ENCODE results near the gene CSRNP3.
A peak's percentile ranks its signal among the peaks of the same experiment; 100 is the strongest.

The CSRNP3 gene

DNA sequence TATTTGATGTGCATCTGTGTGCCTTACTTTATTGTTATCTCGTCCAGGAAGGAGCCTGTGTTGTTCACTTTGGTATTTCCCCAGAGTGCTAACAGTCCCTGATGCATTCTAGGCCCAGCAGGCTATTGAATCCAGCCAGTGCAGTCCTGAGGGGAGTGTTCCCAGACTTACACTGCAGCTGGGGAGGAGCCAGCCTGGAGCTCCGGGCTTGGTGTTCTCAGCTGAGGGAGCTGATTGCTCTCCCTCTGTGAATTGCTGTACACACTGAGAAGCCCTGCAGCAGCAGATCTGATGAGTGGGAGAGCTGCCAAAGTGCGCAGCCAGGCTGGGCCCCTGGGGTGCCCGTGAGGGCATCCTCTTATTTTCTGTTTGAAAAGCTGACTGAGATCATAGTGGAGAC, 165.4 kb downstream of the CSRNP3 start:
- no peak for TF ChIP-seq EZH2phosphoT487 (IDR thresholded peaks at IDR 0.05; ENCODE audit: borderline replicate concordance)
- Histone ChIP-seq H3K36me3 (ENCODE audit: insufficient read depth, low read length) (no peaks in the 10 kb centered on the region), H3K27me3 (ENCODE audit: insufficient read depth, low read length, poor library complexity, severe bottlenecking) (no peaks in the 10 kb centered on the region), H4K20me1 (ENCODE audit: insufficient read depth, low read length, poor library complexity, severe bottlenecking) (no peaks in the 10 kb centered on the region), H2AFZ (ENCODE audit: low read length) (0 out of 2 replicates have a peak overlapping the region, but pooled peaks have one; percentile 0), H3K9me3 (ENCODE audit: insufficient read depth, low read depth, low read length) (no peaks in the 10 kb centered on the region), H3K4me3 (ENCODE audit: low read length, poor library complexity, severe bottlenecking) (no peak overlapping the region), H3K9ac (ENCODE audit: low read depth, low read length, poor library complexity, severe bottlenecking) (no peak overlapping the region), H3F3A (ENCODE audit: low read depth) (no peaks in the 10 kb centered on the region), H3K4me1 (ENCODE audit: insufficient read depth, low read length, poor library complexity, severe bottlenecking) (peaks cover 8% of the 10 kb centered on the region), H3K9me2 (replicated peaks; ENCODE audit: low read depth, low read length) (no peaks in the 10 kb centered on the region), H3K4me2 (ENCODE audit: low read depth, low read length, poor library complexity, severe bottlenecking) (no peak overlapping the region), H3K79me2 (ENCODE audit: insufficient read depth, low read length) (no peaks in the 10 kb centered on the region)

DNA sequence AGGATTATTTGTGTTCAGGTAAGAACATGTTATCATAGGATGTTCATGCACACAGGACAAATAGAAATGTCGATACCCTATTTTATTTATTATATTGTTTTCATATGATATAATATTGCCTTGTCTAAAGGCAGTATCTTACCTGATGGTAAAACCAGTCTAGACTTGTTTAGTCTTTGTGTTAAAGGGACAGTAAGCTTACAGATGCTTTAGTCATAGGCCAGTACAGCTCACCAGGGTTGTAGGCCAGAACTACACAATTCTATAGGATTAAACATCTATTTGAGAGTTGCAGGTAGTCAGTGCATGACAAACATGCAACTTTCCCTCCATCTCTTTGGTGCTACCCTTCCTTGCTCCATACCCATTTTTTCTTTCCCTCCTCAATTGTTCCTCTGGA, 166.0 kb downstream of the CSRNP3 start:
- TF ChIP-seq, protein P1, sequence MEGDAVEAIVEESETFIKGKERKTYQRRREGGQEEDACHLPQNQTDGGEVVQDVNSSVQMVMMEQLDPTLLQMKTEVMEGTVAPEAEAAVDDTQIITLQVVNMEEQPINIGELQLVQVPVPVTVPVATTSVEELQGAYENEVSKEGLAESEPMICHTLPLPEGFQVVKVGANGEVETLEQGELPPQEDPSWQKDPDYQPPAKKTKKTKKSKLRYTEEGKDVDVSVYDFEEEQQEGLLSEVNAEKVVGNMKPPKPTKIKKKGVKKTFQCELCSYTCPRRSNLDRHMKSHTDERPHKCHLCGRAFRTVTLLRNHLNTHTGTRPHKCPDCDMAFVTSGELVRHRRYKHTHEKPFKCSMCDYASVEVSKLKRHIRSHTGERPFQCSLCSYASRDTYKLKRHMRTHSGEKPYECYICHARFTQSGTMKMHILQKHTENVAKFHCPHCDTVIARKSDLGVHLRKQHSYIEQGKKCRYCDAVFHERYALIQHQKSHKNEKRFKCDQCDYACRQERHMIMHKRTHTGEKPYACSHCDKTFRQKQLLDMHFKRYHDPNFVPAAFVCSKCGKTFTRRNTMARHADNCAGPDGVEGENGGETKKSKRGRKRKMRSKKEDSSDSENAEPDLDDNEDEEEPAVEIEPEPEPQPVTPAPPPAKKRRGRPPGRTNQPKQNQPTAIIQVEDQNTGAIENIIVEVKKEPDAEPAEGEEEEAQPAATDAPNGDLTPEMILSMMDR (conservative IDR thresholded peaks at IDR 0.05; ENCODE audit: low read length): no peak
- no peak for TF ChIP-seq EZH2phosphoT487 (IDR thresholded peaks at IDR 0.05; ENCODE audit: borderline replicate concordance)
- no peaks in the 10 kb centered on the region for H3F3A ChIP-seq (ENCODE audit: low read depth)
- H3K4me1 ChIP-seq (ENCODE audit: insufficient read depth, low read length, poor library complexity, severe bottlenecking): peaks cover under 1% of the 10 kb centered on the region
- H3K4me3 ChIP-seq (ENCODE audit: low read length, poor library complexity, severe bottlenecking): no peak overlapping the region
- no peak overlapping the region for H2AFZ ChIP-seq (ENCODE audit: low read length)
- H3K79me2 ChIP-seq (ENCODE audit: insufficient read depth, low read length): no peaks in the 10 kb centered on the region
- H3K4me2 ChIP-seq (ENCODE audit: low read depth, low read length, poor library complexity, severe bottlenecking): no peak overlapping the region
- H3K9me2 ChIP-seq (replicated peaks; ENCODE audit: low read depth, low read length): no peaks in the 10 kb centered on the region
- H3K9ac ChIP-seq (ENCODE audit: low read depth, low read length, poor library complexity, severe bottlenecking): no peak overlapping the region
- no peaks in the 10 kb centered on the region for H3K9me3 ChIP-seq (ENCODE audit: insufficient read depth, low read depth, low read length)
- H4K20me1 ChIP-seq (ENCODE audit: insufficient read depth, low read length, poor library complexity, severe bottlenecking): no peaks in the 10 kb centered on the region
- no peaks in the 10 kb centered on the region for H3K27me3 ChIP-seq (ENCODE audit: insufficient read depth, low read length, poor library complexity, severe bottlenecking)
- H3K36me3 ChIP-seq (ENCODE audit: insufficient read depth, low read length): no peaks in the 10 kb centered on the region

DNA sequence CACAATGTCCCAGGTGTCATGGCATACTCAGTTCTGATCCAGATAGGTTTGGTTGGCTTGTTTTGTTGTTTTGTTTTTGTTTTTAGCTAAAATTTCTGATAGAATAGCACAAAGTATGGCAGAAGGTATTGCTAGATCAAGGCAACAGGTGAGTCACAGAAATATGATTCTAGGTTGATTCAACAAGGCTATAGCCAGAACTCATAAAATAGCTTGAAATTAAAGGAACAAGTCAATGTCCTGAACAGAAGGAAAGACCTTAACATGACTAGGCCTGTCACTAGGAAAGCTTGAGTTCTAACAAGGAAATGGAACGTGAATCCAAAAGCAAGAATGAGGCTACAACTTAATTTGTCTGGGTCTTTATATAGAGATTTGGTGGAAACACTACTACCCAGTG, 167.5 kb downstream of the CSRNP3 start:
- Histone ChIP-seq H3K9me2 (replicated peaks; ENCODE audit: low read depth, low read length) (no peaks in the 10 kb centered on the region), H3K4me2 (ENCODE audit: low read depth, low read length, poor library complexity, severe bottlenecking) (no peak overlapping the region), H4K20me1 (ENCODE audit: insufficient read depth, low read length, poor library complexity, severe bottlenecking) (no peaks in the 10 kb centered on the region), H3K9me3 (ENCODE audit: insufficient read depth, low read depth, low read length) (no peaks in the 10 kb centered on the region), H3K79me2 (ENCODE audit: insufficient read depth, low read length) (no peaks in the 10 kb centered on the region), H2AFZ (ENCODE audit: low read length) (no peak overlapping the region), H3K36me3 (ENCODE audit: insufficient read depth, low read length) (no peaks in the 10 kb centered on the region), H3K4me1 (ENCODE audit: insufficient read depth, low read length, poor library complexity, severe bottlenecking) (no peaks in the 10 kb centered on the region), H3K4me3 (ENCODE audit: low read length, poor library complexity, severe bottlenecking) (no peak overlapping the region), H3K27me3 (ENCODE audit: insufficient read depth, low read length, poor library complexity, severe bottlenecking) (no peaks in the 10 kb centered on the region), H3F3A (ENCODE audit: low read depth) (no peaks in the 10 kb centered on the region), H3K9ac (ENCODE audit: low read depth, low read length, poor library complexity, severe bottlenecking) (no peak overlapping the region)
- TF ChIP-seq EZH2phosphoT487 (IDR thresholded peaks at IDR 0.05; ENCODE audit: borderline replicate concordance): no peak
- TF ChIP-seq, protein P1 (conservative IDR thresholded peaks at IDR 0.05; ENCODE audit: low read length): no peak

DNA sequence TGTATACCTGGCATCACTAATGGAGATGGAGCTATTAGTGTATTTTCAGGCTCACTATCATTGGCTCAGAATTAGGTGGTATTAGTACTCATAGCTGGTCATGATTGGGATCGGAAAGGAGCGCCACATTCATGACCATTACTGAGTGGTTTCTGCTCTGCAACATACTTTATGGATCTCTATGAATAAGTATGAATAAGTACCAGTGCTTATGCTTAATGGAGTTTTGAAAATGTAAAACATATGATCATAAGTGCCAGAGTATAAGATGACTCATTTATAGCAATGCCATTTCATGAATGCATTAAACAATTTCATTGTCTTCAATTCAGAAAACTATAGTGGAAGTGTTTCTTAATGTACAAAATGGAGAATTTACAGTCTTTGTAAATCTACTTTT, 167.9 kb downstream of the CSRNP3 start:
- no peaks in the 10 kb centered on the region for H4K20me1 ChIP-seq (ENCODE audit: insufficient read depth, low read length, poor library complexity, severe bottlenecking)
- H3K79me2 ChIP-seq (ENCODE audit: insufficient read depth, low read length): no peaks in the 10 kb centered on the region
- no peaks in the 10 kb centered on the region for H3K9me3 ChIP-seq (ENCODE audit: insufficient read depth, low read depth, low read length)
- no peak overlapping the region for H2AFZ ChIP-seq (ENCODE audit: low read length)
- TF ChIP-seq, protein P1 (conservative IDR thresholded peaks at IDR 0.05; ENCODE audit: low read length): no peak
- no peak for TF ChIP-seq EZH2phosphoT487 (IDR thresholded peaks at IDR 0.05; ENCODE audit: borderline replicate concordance)
- no peaks in the 10 kb centered on the region for H3K4me1 ChIP-seq (ENCODE audit: insufficient read depth, low read length, poor library complexity, severe bottlenecking)
- H3K27me3 ChIP-seq (ENCODE audit: insufficient read depth, low read length, poor library complexity, severe bottlenecking): no peaks in the 10 kb centered on the region
- H3K9me2 ChIP-seq (replicated peaks; ENCODE audit: low read depth, low read length): no peaks in the 10 kb centered on the region
- H3K4me3 ChIP-seq (ENCODE audit: low read length, poor library complexity, severe bottlenecking): no peak overlapping the region
- H3F3A ChIP-seq (ENCODE audit: low read depth): no peaks in the 10 kb centered on the region
- H3K9ac ChIP-seq (ENCODE audit: low read depth, low read length, poor library complexity, severe bottlenecking): no peak overlapping the region
- no peak overlapping the region for H3K4me2 ChIP-seq (ENCODE audit: low read depth, low read length, poor library complexity, severe bottlenecking)
- H3K36me3 ChIP-seq (ENCODE audit: insufficient read depth, low read length): no peaks in the 10 kb centered on the region

All from Loucy (cell line).